GM21737 (cell line): ENCODE data around the gene HEY2.
A peak's percentile ranks its signal among the peaks of the same experiment; 100 is the strongest.

Source experiments
- ATAC-seq: cut with Tn5 transposase; IDR thresholded peaks from one replicate; pipeline ENCODE4 v1.9.1; 2021; ENCODE audit warnings: mild to moderate bottlenecking, moderate library complexity; ENCODE audit not compliant: unreplicated experiment

Gene HEY2

GRCh38 chr6:125742464-125743120 is 6.8 kb upstream of the HEY2 start:
- no peak for ATAC-seq

DNA sequence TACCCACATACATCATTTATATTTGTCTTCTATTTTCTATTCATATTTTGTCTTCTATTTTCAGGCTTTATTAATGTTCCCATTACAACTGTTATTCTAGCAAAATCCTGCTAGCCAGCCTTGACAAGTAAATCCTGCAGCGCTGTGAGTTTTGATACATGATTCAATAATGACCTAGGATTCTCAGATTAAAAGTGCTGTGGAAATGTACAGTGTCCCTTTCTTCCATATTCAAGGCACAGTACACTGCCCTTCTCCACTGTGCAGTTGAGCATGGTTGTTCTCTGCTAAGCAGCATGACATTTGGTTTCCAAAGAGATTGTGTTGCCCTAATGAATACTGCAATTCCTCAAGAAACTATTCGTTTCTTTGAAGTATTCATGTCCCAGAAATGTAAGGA is 5.8 kb upstream of the HEY2 start:
- no peak for ATAC-seq

GRCh38 chr6:125745281-125746018 is 4.0 kb upstream of the HEY2 start:
- ATAC-seq = no peak

- ATAC-seq = no peak
Measured at GRCh38 chr6:125746019-125746414, 3.4 kb upstream of the HEY2 start.

GRCh38 chr6:125746731-125747588 is 2.5 kb upstream of the HEY2 start:
- peak; percentile 55 for ATAC-seq

DNA sequence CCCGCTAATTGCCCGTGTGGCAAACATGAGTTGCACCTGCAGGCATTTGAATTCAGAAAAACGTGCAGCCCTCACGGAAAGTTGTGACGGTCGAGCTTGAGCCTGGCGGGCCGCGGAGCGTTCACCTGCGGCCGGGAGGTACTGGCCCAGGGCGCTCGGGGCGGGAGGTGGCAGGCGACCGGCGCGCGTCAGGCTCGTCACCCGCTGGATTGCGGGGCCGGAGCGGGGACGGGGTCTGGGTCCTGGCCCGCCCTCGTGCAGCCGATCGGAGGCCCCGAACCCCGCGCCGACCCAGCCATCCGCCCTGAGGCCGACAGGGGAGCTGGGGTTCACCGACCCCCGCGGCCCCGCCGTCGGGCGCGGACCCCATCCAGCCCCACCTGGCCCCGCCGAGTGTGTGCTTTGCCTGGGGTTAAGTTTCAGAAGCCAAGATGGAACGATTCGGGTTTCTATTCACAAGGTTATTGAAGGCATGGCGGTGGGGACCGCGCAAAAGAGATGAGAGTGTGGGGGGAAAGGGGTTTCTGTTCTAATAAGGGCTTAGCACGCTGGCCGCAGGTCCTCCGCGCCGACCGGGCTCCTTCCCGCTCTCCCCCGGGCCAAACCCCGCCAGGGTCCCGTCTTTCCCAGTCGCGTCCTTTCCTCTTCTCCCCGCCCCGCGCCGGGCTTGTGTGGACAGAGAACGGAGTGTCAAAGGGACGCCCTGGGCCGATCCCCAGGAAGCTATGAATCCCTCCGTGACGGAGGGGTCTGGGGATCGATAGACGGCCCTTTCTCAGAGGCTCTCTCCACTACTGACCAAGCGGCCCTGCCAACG is 1.6 kb upstream of the HEY2 start:
- ATAC-seq = no peak

GRCh38 chr6:125748406-125749172 is 843 bp upstream of the HEY2 start:
- no peak for ATAC-seq

DNA sequence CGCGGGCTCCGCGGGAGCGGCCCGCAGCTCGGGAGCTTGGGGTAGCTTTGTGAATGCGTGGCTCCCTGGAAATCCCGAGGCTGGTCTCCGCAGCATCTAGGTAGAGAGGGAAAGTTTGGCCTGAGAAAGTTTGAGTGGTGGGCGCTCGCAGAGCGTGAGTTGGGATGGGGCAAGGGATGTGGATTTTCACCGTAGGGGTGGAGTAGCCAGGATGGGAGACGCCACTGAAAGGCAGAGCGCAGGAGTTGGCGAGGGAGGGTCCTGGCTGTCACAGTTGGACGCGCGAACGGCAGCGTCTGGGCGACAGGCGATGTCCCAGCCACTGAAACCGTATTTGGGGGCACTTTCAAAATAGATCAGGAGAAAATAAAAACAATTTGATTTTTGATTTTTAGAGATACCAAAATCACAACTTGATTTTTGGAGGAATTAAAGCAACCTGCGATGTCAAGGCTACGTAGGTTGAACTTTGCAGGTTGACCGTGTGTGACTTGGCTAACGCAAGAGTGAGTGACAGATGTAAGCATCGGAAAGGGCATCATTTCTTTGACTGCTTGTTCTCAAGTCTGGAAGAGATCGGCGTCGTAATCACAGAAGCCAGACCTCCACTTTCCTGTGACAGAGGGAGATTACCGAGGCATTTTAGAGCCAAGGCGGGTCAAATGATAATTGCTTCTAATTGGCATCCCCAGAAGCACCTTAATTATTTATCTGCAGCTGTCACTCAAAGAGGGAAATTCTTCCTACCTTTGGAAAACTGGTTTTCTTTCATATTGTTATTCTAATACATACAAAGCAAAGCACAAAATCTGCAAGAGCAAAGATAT is 646 bp downstream of the HEY2 start:
- no peak for ATAC-seq

GRCh38 chr6:125750692-125751333 is 1.4 kb downstream of the HEY2 start:
- no peak for ATAC-seq

GRCh38 chr6:125751334-125751916 is 2.0 kb downstream of the HEY2 start:
- ATAC-seq = no peak

- no peak for ATAC-seq
Measured at GRCh38 chr6:125752773-125753172, 3.3 kb downstream of the HEY2 start.

- ATAC-seq = no peak
Measured at GRCh38 chr6:125753218-125753936, 3.9 kb downstream of the HEY2 start.

DNA sequence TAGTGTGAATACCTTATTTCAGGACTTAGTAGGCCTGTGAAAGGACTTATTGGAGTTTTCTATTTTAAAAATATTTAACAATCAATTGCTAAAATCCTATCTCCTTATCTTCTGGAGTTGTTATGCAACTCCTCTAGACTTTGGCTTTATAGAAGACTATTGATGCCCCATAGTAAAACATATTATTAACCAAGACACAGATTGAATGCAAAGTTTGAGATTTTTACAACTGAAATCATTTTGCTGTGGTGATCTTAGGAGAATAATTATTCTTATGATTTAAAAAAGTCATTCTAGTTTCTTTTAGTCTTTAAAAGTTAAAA is 4.5 kb downstream of the HEY2 start:
- no peak for ATAC-seq

GRCh38 chr6:125754566-125754965 is 5.1 kb downstream of the HEY2 start:
- ATAC-seq = no peak

GRCh38 chr6:125759184-125759902 is 9.9 kb downstream of the HEY2 start:
- ATAC-seq = no peak

DNA sequence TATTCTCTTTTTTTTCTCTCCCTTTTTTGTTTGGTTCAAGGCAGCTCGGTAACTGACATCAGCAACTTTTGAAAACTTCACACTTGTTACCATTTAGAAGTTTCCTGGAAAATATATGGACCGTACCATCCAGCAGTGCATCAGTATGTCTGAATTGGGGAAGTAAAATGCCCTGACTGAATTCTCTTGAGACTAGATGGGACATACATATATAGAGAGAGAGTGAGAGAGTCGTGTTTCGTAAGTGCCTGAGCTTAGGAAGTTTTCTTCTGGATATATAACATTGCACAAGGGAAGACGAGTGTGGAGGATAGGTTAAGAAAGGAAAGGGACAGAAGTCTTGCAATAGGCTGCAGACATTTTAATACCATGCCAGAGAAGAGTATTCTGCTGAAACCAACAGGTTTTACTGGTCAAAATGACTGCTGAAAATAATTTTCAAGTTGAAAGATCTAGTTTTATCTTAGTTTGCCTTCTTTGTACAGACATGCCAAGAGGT is 10.6 kb downstream of the HEY2 start:
- ATAC-seq = no peak

GRCh38 chr6:125764121-125764671 is 14.8 kb downstream of the HEY2 start:
- ATAC-seq = no peak
